Ecto neural progenitor cell (in vitro differentiated cells): Measurements from ENCODE around the gene FEZF1.
A peak's percentile ranks its signal among the peaks of the same experiment; 100 is the strongest.
"Not testable (repeated sequence)": the region's sequence is repeated elsewhere in the genome, so short reads cannot be mapped to it uniquely, and the experiment has no call there.

Source experiments
- DNase-seq: peaks from one replicate; pipeline ENCODE4 v3.0.0-alpha.2; 2018; ENCODE audit warnings: low spot score

FEZF1 gene

GRCh38 chr7:122307228-122307621 lies 2.7 kb upstream of the FEZF1 start:
- no peak for DNase-seq

- DNase-seq = peak; percentile 66
Observed at GRCh38 chr7:122306320-122307227, 2.0 kb upstream of the FEZF1 start.

GRCh38 chr7:122305475-122306319 lies 1.1 kb upstream of the FEZF1 start:
- peak; percentile 73 for DNase-seq

DNA sequence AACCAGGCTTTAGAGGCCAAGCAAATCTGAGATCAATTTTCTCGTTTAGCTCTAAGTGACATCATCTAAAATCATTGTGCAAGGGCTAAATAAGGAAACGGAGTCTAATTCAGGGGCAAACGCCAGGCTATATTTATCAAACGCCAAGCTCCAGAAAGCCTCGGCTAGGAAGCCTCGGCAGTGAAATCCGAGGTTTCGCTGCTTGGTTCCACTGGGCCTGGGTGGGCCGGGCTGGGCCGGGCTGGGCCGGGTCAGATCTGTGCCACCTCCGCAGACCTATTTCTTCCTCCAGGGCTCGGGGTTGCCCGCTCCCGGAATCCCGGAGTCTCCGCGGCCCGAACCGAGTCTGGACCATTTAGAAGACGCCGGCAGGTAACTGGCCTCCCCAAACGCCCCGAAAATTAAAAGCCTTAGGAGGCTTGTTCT lies 459 bp upstream of the FEZF1 start:
- DNase-seq = no peak

GRCh38 chr7:122303531-122304318 lies 825 bp downstream of the FEZF1 start:
- DNase-seq = peak; percentile 74

DNA sequence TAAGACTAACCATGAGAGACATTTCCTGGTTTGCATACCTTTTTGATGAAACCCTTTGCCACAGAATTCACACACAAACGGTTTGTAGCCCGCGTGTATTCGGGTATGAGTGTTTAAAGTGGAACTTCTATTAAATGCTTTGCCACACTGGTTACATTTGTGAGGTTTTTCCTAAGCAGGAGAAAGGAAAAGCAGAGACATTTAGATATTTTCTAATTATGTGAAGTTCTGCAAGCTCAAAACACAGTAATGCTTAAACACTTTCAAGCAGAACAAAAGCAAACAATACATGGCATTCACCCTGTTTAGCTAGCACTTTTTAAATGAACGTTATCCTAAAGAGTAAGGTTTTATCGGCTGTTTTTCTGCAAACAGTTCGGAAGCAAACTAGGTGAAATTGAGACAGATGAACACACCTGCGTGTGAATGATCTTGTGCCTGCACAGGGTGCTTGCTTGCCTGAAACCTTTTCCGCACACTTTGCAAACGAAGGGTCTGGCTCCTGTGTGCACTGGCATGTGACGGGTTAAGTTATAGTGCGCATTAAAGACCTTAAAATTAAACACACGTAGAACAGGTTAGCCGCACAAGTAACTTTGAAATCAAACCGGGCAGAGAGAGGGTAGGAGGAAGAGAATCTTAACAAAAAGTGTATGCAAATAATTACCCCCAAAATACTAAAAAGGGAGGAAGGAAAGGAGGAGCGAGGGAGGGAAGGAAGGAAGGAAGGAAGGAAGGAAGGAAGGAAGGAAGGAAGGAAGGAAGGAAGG lies 1.6 kb downstream of the FEZF1 start:
- DNase-seq = no peak

- DNase-seq = peak; percentile 73
Observed at GRCh38 chr7:122301858-122302760, 2.4 kb downstream of the FEZF1 start.

GRCh38 chr7:122300956-122301833 lies 3.4 kb downstream of the FEZF1 start:
- DNase-seq = no peak

- DNase-seq = peak; percentile 71
Observed at GRCh38 chr7:122300211-122300932, 4.2 kb downstream of the FEZF1 start.

GRCh38 chr7:122299624-122300210 lies 4.8 kb downstream of the FEZF1 start:
- peak; percentile 68 for DNase-seq

GRCh38 chr7:122298618-122299017 lies 5.9 kb downstream of the FEZF1 start:
- no peak for DNase-seq

DNA sequence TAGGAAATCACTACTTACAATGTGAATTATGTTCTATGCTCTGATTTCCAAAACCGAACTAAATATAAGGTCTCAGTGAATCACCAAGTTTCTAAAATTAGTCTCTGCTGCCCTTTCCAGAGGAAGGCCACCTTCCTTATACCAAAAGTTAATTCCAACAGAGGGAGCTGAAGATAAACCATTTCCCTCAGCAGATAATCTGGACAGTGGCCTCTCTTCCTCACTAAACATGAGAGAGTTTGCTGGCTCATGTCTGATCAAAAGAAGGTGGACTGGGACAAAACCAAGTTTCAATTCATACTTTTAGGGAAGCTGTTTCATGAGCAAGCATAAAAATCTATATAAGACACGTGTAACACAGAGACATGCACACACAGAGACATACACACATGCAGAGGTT lies 6.4 kb downstream of the FEZF1 start:
- DNase-seq = no peak

- DNase-seq = no peak
Observed at GRCh38 chr7:122291189-122291588, 13.4 kb downstream of the FEZF1 start.

- no peak for DNase-seq
Observed at GRCh38 chr7:122290476-122290875, 14.1 kb downstream of the FEZF1 start.

DNA sequence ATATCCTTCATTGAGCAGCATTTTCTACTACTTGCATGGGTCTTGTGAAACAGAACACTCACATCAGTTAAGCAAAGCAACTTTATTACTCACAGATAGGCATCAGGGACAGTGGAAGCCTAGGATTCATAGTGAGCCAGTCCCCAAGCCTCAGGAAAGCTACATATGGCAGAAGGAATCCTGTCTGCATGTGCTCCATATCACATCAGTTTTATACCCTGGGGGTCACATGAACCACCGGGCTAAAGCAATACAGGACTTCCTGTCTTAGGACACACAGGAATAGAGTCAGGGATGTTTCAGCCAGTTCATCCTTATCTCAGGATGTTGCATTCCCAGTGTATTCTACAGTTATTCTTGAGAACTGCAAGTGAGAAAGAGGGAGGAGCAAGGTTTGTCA lies 15.1 kb downstream of the FEZF1 start:
- DNase-seq = no peak

DNA sequence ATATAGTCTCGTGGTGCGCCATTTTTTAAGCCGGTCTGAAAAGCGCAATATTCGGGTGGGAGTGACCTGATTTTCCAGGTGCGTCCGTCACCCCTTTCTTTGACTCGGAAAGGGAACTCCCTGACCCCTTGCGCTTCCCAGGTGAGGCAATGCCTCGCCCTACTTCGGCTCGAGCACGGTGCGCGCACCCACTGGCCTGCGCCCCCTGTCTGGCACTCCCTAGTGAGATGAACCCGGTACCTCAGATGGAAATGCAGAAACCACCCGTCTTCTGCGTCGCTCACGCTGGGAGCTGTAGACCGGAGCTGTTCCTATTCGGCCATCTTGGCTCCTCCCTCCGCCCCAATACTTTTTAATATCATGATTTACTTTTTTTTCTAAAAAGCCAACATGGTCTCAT lies 19.9 kb downstream of the FEZF1 start:
- not testable (repeated sequence) for DNase-seq

- no peak for DNase-seq
Observed at GRCh38 chr7:122273117-122273516, 31.4 kb downstream of the FEZF1 start.

GRCh38 chr7:122269241-122269640 lies 35.3 kb downstream of the FEZF1 start:
- DNase-seq = no peak
